ENCODE measurements around the gene CDADC1.

GRCh38 chr13:49213997-49214916 lies 33.5 kb upstream of the CDADC1 start:
- TF ChIP-seq CTCF (conservative IDR thresholded peaks at IDR 0.05; ENCODE audit: low read depth, low read length), result no peak
- no peak for TF ChIP-seq EZH2 (IDR thresholded peaks at IDR 0.05; ENCODE audit: low read length, unreplicated experiment)

Data from PC-3 (cell line).